Measurements from ENCODE around the gene EML5. TPM values are rescaled to one million over a fixed set of nuclear protein-coding genes. Genes with fewer than 3 reads are reported as not detected.

Gene EML5
- total RNA-seq, 1 donor from 2014 or later, result 1.0 TPM

- H3K9ac ChIP-seq (ENCODE audit: low read depth in 1 of 3, low read length in 3 of 3), result no peak overlapping the region
- no peak overlapping the region for H3K4me3 ChIP-seq (ENCODE audit: low read length in 3 of 3)
- H3K27me3 ChIP-seq (ENCODE audit: control insufficient read depth in 3 of 3, insufficient read depth in 3 of 3, low read length in 3 of 3), result no peaks in the 10 kb centered on the region
- H3K9me3 ChIP-seq (ENCODE audit: control insufficient read depth in 3 of 3, low read length in 3 of 3), result no peaks in the 10 kb centered on the region
- no peaks in the 10 kb centered on the region for H3K4me1 ChIP-seq (ENCODE audit: control insufficient read depth in 3 of 3, insufficient read depth in 3 of 3, low read length in 3 of 3)
- no peaks in the 10 kb centered on the region for H3K36me3 ChIP-seq (ENCODE audit: control insufficient read depth in 3 of 3, insufficient read depth in 3 of 3, low read length in 3 of 3)
- no peak overlapping the region for H3K27ac ChIP-seq (ENCODE audit: low read depth, low read length)
Measured at GRCh38 chr14:88683119-88683518, 109.6 kb downstream of the EML5 start.

- no peaks in the 10 kb centered on the region for H3K4me1 ChIP-seq (ENCODE audit: control insufficient read depth in 3 of 3, insufficient read depth in 3 of 3, low read length in 3 of 3)
- no peaks in the 10 kb centered on the region for H3K9me3 ChIP-seq (ENCODE audit: control insufficient read depth in 3 of 3, low read length in 3 of 3)
- no peaks in the 10 kb centered on the region for H3K36me3 ChIP-seq (ENCODE audit: control insufficient read depth in 3 of 3, insufficient read depth in 3 of 3, low read length in 3 of 3)
- H3K9ac ChIP-seq (ENCODE audit: low read depth in 1 of 3, low read length in 3 of 3), result no peak overlapping the region
- no peak overlapping the region for H3K27ac ChIP-seq (ENCODE audit: low read depth, low read length)
- H3K4me3 ChIP-seq (ENCODE audit: low read length in 3 of 3), result no peak overlapping the region
- H3K27me3 ChIP-seq (ENCODE audit: control insufficient read depth in 3 of 3, insufficient read depth in 3 of 3, low read length in 3 of 3), result no peaks in the 10 kb centered on the region
Measured at GRCh38 chr14:88682495-88683114, 110.1 kb downstream of the EML5 start.

GRCh38 chr14:88681755-88682494 is 110.8 kb downstream of the EML5 start:
- Histone ChIP-seq H3K9me3 (ENCODE audit: control insufficient read depth in 3 of 3, low read length in 3 of 3) (no peaks in the 10 kb centered on the region), H3K27ac (ENCODE audit: low read depth, low read length) (no peak overlapping the region), H3K27me3 (ENCODE audit: control insufficient read depth in 3 of 3, insufficient read depth in 3 of 3, low read length in 3 of 3) (no peaks in the 10 kb centered on the region), H3K9ac (ENCODE audit: low read depth in 1 of 3, low read length in 3 of 3) (no peak overlapping the region), H3K4me1 (ENCODE audit: control insufficient read depth in 3 of 3, insufficient read depth in 3 of 3, low read length in 3 of 3) (no peaks in the 10 kb centered on the region), H3K36me3 (ENCODE audit: control insufficient read depth in 3 of 3, insufficient read depth in 3 of 3, low read length in 3 of 3) (no peaks in the 10 kb centered on the region), H3K4me3 (ENCODE audit: low read length in 3 of 3) (no peak overlapping the region)

- Histone ChIP-seq H3K9me3 (ENCODE audit: control insufficient read depth in 3 of 3, low read length in 3 of 3) (no peaks in the 10 kb centered on the region), H3K4me1 (ENCODE audit: control insufficient read depth in 3 of 3, insufficient read depth in 3 of 3, low read length in 3 of 3) (no peaks in the 10 kb centered on the region), H3K36me3 (ENCODE audit: control insufficient read depth in 3 of 3, insufficient read depth in 3 of 3, low read length in 3 of 3) (no peaks in the 10 kb centered on the region), H3K27me3 (ENCODE audit: control insufficient read depth in 3 of 3, insufficient read depth in 3 of 3, low read length in 3 of 3) (no peaks in the 10 kb centered on the region), H3K27ac (ENCODE audit: low read depth, low read length) (no peak overlapping the region), H3K4me3 (ENCODE audit: low read length in 3 of 3) (no peak overlapping the region), H3K9ac (ENCODE audit: low read depth in 1 of 3, low read length in 3 of 3) (no peak overlapping the region)
Measured at GRCh38 chr14:88669346-88669745, 123.4 kb downstream of the EML5 start.

GRCh38 chr14:88668448-88669116 is 124.2 kb downstream of the EML5 start:
- Histone ChIP-seq H3K4me1 (ENCODE audit: control insufficient read depth in 3 of 3, insufficient read depth in 3 of 3, low read length in 3 of 3) (no peaks in the 10 kb centered on the region), H3K4me3 (ENCODE audit: low read length in 3 of 3) (no peak overlapping the region), H3K27ac (ENCODE audit: low read depth, low read length) (no peak overlapping the region), H3K27me3 (ENCODE audit: control insufficient read depth in 3 of 3, insufficient read depth in 3 of 3, low read length in 3 of 3) (no peaks in the 10 kb centered on the region), H3K9me3 (ENCODE audit: control insufficient read depth in 3 of 3, low read length in 3 of 3) (no peaks in the 10 kb centered on the region), H3K36me3 (ENCODE audit: control insufficient read depth in 3 of 3, insufficient read depth in 3 of 3, low read length in 3 of 3) (no peaks in the 10 kb centered on the region), H3K9ac (ENCODE audit: low read depth in 1 of 3, low read length in 3 of 3) (no peak overlapping the region)

- H3K27ac ChIP-seq (ENCODE audit: low read depth, low read length), result no peak overlapping the region
Measured at GRCh38 chr14:88667555-88668273, 125.0 kb downstream of the EML5 start.

GRCh38 chr14:88660056-88660455 is 132.7 kb downstream of the EML5 start:
- no peaks in the 10 kb centered on the region for H3K4me1 ChIP-seq (ENCODE audit: control insufficient read depth in 3 of 3, insufficient read depth in 3 of 3, low read length in 3 of 3)
- no peaks in the 10 kb centered on the region for H3K36me3 ChIP-seq (ENCODE audit: control insufficient read depth in 3 of 3, insufficient read depth in 3 of 3, low read length in 3 of 3)
- no peaks in the 10 kb centered on the region for H3K9me3 ChIP-seq (ENCODE audit: control insufficient read depth in 3 of 3, low read length in 3 of 3)
- no peak overlapping the region for H3K9ac ChIP-seq (ENCODE audit: low read depth in 1 of 3, low read length in 3 of 3)
- H3K4me3 ChIP-seq (ENCODE audit: low read length in 3 of 3), result no peak overlapping the region
- H3K27ac ChIP-seq (ENCODE audit: low read depth, low read length), result no peak overlapping the region
- no peaks in the 10 kb centered on the region for H3K27me3 ChIP-seq (ENCODE audit: control insufficient read depth in 3 of 3, insufficient read depth in 3 of 3, low read length in 3 of 3)

More at GRCh38 chr14:88667555-88668273, 125.0 kb downstream of the EML5 start:
- Histone ChIP-seq H3K9me3 (ENCODE audit: control insufficient read depth in 3 of 3, low read length in 3 of 3) (no peaks in the 10 kb centered on the region), H3K9ac (ENCODE audit: low read depth in 1 of 3, low read length in 3 of 3) (no peak overlapping the region), H3K4me3 (ENCODE audit: low read length in 3 of 3) (no peak overlapping the region), H3K4me1 (ENCODE audit: control insufficient read depth in 3 of 3, insufficient read depth in 3 of 3, low read length in 3 of 3) (no peaks in the 10 kb centered on the region), H3K27me3 (ENCODE audit: control insufficient read depth in 3 of 3, insufficient read depth in 3 of 3, low read length in 3 of 3) (no peaks in the 10 kb centered on the region), H3K36me3 (ENCODE audit: control insufficient read depth in 3 of 3, insufficient read depth in 3 of 3, low read length in 3 of 3) (no peaks in the 10 kb centered on the region)

GRCh38 chr14:88639221-88639620 is 153.5 kb downstream of the EML5 start:
- no peaks in the 10 kb centered on the region for H3K27me3 ChIP-seq (ENCODE audit: control insufficient read depth in 3 of 3, insufficient read depth in 3 of 3, low read length in 3 of 3)
- no peaks in the 10 kb centered on the region for H3K4me1 ChIP-seq (ENCODE audit: control insufficient read depth in 3 of 3, insufficient read depth in 3 of 3, low read length in 3 of 3)
- no peaks in the 10 kb centered on the region for H3K36me3 ChIP-seq (ENCODE audit: control insufficient read depth in 3 of 3, insufficient read depth in 3 of 3, low read length in 3 of 3)
- no peak overlapping the region for H3K9ac ChIP-seq (ENCODE audit: low read depth in 1 of 3, low read length in 3 of 3)
- no peaks in the 10 kb centered on the region for H3K9me3 ChIP-seq (ENCODE audit: control insufficient read depth in 3 of 3, low read length in 3 of 3)
- H3K27ac ChIP-seq (ENCODE audit: low read depth, low read length), result no peak overlapping the region
- H3K4me3 ChIP-seq (ENCODE audit: low read length in 3 of 3), result no peak overlapping the region

GRCh38 chr14:88632512-88632911 is 160.2 kb downstream of the EML5 start:
- Histone ChIP-seq H3K36me3 (ENCODE audit: control insufficient read depth in 3 of 3, insufficient read depth in 3 of 3, low read length in 3 of 3) (no peaks in the 10 kb centered on the region), H3K4me3 (ENCODE audit: low read length in 3 of 3) (no peak overlapping the region), H3K27me3 (ENCODE audit: control insufficient read depth in 3 of 3, insufficient read depth in 3 of 3, low read length in 3 of 3) (no peaks in the 10 kb centered on the region), H3K4me1 (ENCODE audit: control insufficient read depth in 3 of 3, insufficient read depth in 3 of 3, low read length in 3 of 3) (no peaks in the 10 kb centered on the region), H3K27ac (ENCODE audit: low read depth, low read length) (no peak overlapping the region), H3K9ac (ENCODE audit: low read depth in 1 of 3, low read length in 3 of 3) (no peak overlapping the region), H3K9me3 (ENCODE audit: control insufficient read depth in 3 of 3, low read length in 3 of 3) (no peaks in the 10 kb centered on the region)

GRCh38 chr14:88631091-88631490 is 161.7 kb downstream of the EML5 start:
- no peak overlapping the region for H3K27ac ChIP-seq (ENCODE audit: low read depth, low read length)
- no peak overlapping the region for H3K9ac ChIP-seq (ENCODE audit: low read depth in 1 of 3, low read length in 3 of 3)
- H3K4me3 ChIP-seq (ENCODE audit: low read length in 3 of 3), result no peak overlapping the region
- H3K27me3 ChIP-seq (ENCODE audit: control insufficient read depth in 3 of 3, insufficient read depth in 3 of 3, low read length in 3 of 3), result no peaks in the 10 kb centered on the region
- H3K36me3 ChIP-seq (ENCODE audit: control insufficient read depth in 3 of 3, insufficient read depth in 3 of 3, low read length in 3 of 3), result no peaks in the 10 kb centered on the region
- no peaks in the 10 kb centered on the region for H3K4me1 ChIP-seq (ENCODE audit: control insufficient read depth in 3 of 3, insufficient read depth in 3 of 3, low read length in 3 of 3)
- H3K9me3 ChIP-seq (ENCODE audit: control insufficient read depth in 3 of 3, low read length in 3 of 3), result no peaks in the 10 kb centered on the region
